Mucosa of descending colon (tissue), 3 donors: ENCODE results near the gene CDCA8. TPM values are rescaled to one million over a fixed set of nuclear protein-coding genes. Genes with fewer than 3 reads are reported as not detected.

Experiments used
- ATAC-seq: fragments of 200-7000 bp; cut with Tn5 transposase; one replicate; pipeline ENCODE4 v1.9.1; 2020; ENCODE audit warnings: mild to moderate bottlenecking, moderate library complexity
- DNase-seq, 3 donors: peaks; one replicate each; pipeline ENCODE4 v3.0.0-alpha.2; 2020
- H3K36me3 ChIP-seq: fragments of 200-600 bp; one replicate; pipeline ENCODE4 v1.8.0; 2021; ENCODE audit warnings: low read depth, mild to moderate bottlenecking
- H3K4me1 ChIP-seq: fragments of 200-600 bp; one replicate; pipeline ENCODE4 v1.8.0; 2021; ENCODE audit warnings: low read depth, mild to moderate bottlenecking
- H3K4me3 ChIP-seq: fragments of 200-600 bp; one replicate; pipeline ENCODE4 v1.8.0; 2021; ENCODE audit warnings: mild to moderate bottlenecking
- H3K9me3 ChIP-seq: fragments of 200-600 bp; one replicate; pipeline ENCODE4 v1.8.0; 2021; ENCODE audit warnings: mild to moderate bottlenecking
- CTCF ChIP-seq: fragments of 200-600 bp; IDR thresholded peaks from one replicate; pipeline ENCODE4 v1.8.0; 2022; ENCODE audit warnings: antibody characterized with exemption, mild to moderate bottlenecking
- intact Hi-C, 2 donors: fragments of 100-400 bp; cut with DNase I in 1 of 2; cut with micrococcal nuclease in 1 of 2; formaldehyde crosslinking; loops; one replicate each; pipeline versions ENCODE4 v1.11.0 to v1.11.1; 2022; cut with DNase I, micrococcal nuclease
- total RNA-seq, 3 donors: library from RNA; stranded (reverse); fragmentation: NEBNext Ultra II Directional in 2 of 3; extraction: Animal tissue kit (Norgen Biotek cat#: 25700) in 2 of 3; gene quantifications; one replicate each; pipeline versions ENCODE4 v1.2.1 to v1.2.4, GENCODE V29; 2021 to 2023
- donor health status: DM: no; HTN: no; CAD: no; lungs with moderate emphysema.
- donor health status: DM: no; HTN: no; CAD: no.
- donor health status: DM: no; HTN: yes; CAD: no.

The CDCA8 gene
- total RNA-seq, 3 donors from 2014 or later, result 3.8 to 16.8 (median 10.1) TPM

GRCh38 chr1:37657620-37658412 lies 34.5 kb upstream of the CDCA8 start:
- Histone ChIP-seq H3K36me3 (no peaks in the 10 kb centered on the region), H3K9me3 (no peaks in the 10 kb centered on the region), H3K4me3 (no peak overlapping the region), H3K4me1 (no peaks in the 10 kb centered on the region)
- ATAC-seq, result no peak
- DNase-seq, result no peak
- no peak for TF ChIP-seq CTCF
- intact Hi-C loops, result no loop called here

- no peak for ATAC-seq
- intact Hi-C loops, result no loop called here
- no peaks in the 10 kb centered on the region for H3K4me1 ChIP-seq
- no peak for DNase-seq
- no peak overlapping the region for H3K4me3 ChIP-seq
- TF ChIP-seq CTCF, result no peak
- no peaks in the 10 kb centered on the region for H3K36me3 ChIP-seq
- H3K9me3 ChIP-seq, result no peaks in the 10 kb centered on the region
Observed at GRCh38 chr1:37658486-37658885, 33.8 kb upstream of the CDCA8 start.

GRCh38 chr1:37660664-37661063 lies 31.7 kb upstream of the CDCA8 start:
- DNase-seq (no peak), ATAC-seq (no peak)
- TF ChIP-seq CTCF, result no peak
- intact Hi-C loops, result no loop called here
- Histone ChIP-seq H3K4me1 (no peaks in the 10 kb centered on the region), H3K9me3 (no peaks in the 10 kb centered on the region), H3K4me3 (no peak overlapping the region), H3K36me3 (no peaks in the 10 kb centered on the region)

GRCh38 chr1:37661401-37661800 lies 30.9 kb upstream of the CDCA8 start:
- no peak for ATAC-seq

GRCh38 chr1:37662031-37662755 lies 30.1 kb upstream of the CDCA8 start:
- no peak overlapping the region for H3K4me3 ChIP-seq
- intact Hi-C loops, result no loop called here
- DNase-seq (no peak), ATAC-seq (no peak)
- no peaks in the 10 kb centered on the region for H3K36me3 ChIP-seq
- no peaks in the 10 kb centered on the region for H3K9me3 ChIP-seq
- no peak for TF ChIP-seq CTCF
- H3K4me1 ChIP-seq, result no peaks in the 10 kb centered on the region

More at GRCh38 chr1:37661401-37661800, 30.9 kb upstream of the CDCA8 start:
- no peak overlapping the region for H3K4me3 ChIP-seq
- intact Hi-C loops, result no loop called here
- TF ChIP-seq CTCF, result no peak
- H3K9me3 ChIP-seq, result no peaks in the 10 kb centered on the region
- H3K4me1 ChIP-seq, result no peaks in the 10 kb centered on the region
- no peaks in the 10 kb centered on the region for H3K36me3 ChIP-seq
- DNase-seq, result no peak
